Non-pigmented ciliary epithelial cell (primary cell): Measurements from ENCODE around the gene NUP93.
"Not testable (repeated sequence)": the region's sequence is repeated elsewhere in the genome, so short reads cannot be mapped to it uniquely, and the experiment has no call there.

Source experiments
- DNase-seq: peaks from one replicate; pipeline ENCODE4 v3.0.0-alpha.2; 2010; ENCODE audit warnings: low read depth

Gene NUP93

DNA sequence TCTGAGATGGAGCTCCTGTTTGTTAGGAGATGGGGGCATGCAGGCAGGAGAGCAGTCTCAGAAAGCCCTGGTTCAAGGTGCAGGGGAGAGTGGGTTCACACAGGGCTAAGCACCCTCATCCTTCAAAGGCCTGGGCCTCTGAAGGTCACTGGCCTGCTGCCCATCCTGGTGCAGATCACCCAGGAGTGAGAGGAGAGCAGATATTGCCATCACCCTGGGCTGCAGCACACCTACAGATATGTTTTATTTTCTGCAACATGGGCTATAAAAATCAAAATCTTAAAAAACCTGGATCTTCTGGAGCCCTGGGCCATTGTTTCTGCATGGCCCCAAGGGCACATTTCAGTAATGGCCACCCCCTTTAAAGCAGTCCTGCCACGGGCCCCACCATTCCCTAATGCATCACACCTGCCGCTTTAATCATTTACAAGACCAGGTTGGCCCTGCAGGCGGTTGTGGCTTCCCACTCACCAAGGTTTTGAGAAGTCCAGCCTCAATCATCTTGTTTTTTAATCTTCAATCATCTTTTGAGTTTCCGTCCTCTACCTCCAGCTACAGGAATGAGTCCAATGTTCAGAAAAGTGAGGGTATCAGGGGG, 20.4 kb upstream of the NUP93 start:
- no peak for DNase-seq

DNA sequence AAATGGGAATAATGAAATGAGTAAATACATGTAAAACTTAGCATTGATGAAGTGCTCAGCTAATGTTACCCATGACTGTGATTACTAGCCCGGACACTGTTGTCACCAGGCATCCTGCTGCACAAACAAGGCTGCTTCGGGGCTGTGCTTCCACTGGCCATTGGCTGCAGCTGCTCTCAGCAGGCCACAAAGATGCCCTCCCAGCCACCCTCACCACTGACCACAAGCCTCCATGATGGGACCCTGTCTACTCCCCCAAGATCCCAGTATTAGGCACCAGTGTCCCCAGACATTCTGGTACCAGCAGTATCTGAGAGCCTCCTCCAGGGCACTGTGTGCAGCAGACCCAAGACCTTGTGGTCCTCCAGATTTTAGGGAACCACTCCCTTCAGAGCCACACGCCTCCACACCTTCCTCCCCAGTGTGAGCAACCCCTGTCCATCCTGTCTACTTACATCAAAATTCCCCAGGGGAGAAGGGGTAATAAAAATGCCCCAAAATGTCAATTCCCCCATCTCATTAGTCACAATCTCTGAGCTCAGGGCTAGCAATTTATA, 19.7 kb upstream of the NUP93 start:
- no peak for DNase-seq

DNA sequence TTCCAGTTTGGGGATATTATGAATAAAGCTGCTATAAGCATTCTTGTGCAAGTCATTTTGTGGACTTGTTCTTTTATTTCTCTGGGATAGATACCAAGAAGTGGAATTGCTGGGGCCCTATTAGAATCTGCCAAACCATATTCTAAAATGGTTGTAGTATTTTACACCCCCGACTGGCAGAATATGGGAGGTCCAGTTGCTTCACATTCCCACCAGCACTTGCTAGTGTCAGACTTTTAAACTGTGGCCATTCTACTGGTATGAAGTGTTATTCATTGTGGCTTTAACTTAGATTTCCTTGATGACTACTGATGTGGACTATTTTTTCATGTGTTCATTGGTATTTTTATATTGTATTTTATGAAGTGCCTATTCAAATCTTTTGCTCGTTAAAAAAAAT, 18.1 kb upstream of the NUP93 start:
- DNase-seq = no peak

DNA sequence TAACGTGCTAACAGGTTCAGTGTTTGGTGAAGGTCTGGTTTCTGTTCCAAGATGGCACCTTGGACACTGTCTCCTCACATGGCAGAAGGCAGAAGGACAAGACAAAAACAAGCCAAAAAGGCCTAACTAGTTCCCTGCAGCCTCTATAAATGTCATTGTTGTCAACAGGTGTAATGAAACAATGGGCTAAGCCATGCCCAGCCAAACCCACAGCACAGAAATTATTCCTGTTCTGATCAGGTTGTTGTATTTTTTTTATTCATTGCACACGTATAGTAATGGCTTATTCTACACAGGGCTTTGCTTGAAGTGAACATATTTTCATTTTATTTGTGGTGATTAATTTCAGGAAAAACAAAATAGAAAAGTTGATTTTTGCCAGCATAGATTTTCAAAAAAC, 16.1 kb upstream of the NUP93 start:
- no peak for DNase-seq

- no peak for DNase-seq
These were observed 14.8 kb upstream of the NUP93 start for GRCh38 chr16:56715126-56715525.

GRCh38 chr16:56716761-56717160, 13.2 kb upstream of the NUP93 start:
- no peak for DNase-seq

GRCh38 chr16:56717532-56717931, 12.4 kb upstream of the NUP93 start:
- not testable (repeated sequence) for DNase-seq

DNA sequence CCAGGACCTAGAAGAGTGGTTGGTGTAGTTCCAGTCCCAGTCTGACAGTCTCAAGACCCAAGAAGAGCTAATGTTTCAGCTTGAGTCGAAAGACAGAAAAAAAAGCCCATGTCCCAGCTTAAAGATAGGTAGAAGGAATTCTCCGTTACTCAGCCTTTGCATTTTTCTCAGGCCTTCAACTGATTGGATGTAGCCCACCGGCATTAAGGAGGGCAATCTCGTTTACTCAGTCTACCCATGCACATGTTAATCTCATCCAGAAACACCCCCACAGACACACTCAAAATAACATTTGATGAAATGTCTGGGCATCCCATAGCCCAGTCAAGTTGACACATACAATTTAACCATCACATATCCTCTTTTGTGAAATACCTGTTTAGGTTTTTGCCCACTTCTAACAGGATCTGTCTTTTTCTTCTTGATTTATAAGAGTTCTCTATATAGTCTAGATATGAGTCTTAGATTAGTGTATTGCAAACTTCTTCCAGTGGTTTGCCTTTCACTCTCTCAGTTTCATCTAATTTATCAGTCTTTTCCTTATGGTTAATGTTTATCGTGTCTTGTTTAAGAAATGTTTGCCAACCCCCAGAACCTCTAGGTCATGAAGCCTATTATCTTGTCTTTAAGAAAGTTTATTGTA, 7.6 kb upstream of the NUP93 start:
- no peak for DNase-seq

DNA sequence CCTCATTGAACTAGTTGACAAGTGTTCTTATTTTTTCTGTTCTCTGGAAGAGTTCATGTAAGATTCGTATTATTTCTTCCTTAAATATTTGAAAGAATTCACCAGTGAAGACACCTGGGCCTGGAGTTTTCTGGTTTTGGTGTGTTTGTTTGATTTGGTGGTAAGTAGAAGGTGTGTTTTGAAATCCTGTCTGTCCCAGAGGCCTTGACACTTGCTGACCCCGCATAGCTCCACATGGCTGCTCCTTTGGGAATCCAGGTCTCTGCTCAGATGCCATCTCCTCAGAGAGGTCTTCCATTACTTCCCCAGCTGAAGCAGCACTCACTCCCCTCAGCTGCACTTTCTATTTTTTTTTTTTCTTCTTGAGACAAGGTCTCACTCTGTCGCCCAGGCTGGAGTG, 5.7 kb upstream of the NUP93 start:
- no peak for DNase-seq

- no peak for DNase-seq
These were observed 3.6 kb upstream of the NUP93 start for GRCh38 chr16:56726283-56726682.

DNA sequence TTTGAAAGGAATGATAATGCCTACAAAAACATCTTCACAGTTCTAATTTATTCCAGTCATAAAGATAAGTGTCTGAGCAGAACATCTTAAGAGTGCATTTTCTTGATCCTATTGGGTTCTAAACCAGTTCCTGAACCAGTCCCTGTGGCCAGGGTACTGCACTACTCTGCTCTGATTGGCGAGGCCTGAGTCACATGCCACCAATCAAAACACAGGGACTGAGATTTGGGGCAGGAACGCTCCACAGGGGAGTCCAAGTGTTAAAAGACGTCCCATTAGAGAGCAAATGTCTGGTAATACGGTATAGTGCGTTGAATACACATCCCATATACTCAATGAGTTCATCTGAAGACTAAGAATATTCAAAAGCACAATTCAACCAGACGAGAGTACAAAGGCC, 3.0 kb upstream of the NUP93 start:
- no peak for DNase-seq

DNA sequence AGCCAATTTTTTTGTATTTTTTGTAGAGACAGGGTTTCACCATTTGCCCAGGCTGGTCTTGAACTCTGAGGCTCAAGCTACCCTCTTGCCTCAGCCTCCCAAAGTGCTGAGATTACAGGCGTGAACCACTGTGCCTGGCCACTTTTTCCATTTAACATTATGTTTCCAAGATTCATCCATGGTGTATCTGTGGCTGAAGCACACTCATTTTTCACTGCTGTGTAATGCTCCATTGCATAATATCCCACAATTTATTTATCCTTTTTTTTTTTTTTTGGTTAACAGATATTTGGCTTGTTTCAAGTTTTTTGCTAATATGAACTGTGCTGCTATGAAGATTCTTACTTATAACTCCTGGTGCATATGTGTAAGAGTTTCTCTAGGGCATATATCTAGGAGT, 1.9 kb upstream of the NUP93 start:
- DNase-seq = no peak

- DNase-seq = no peak
These were observed 772 bp upstream of the NUP93 start for GRCh38 chr16:56728980-56729734.

GRCh38 chr16:56732366-56732765, 2.4 kb downstream of the NUP93 start:
- no peak for DNase-seq

DNA sequence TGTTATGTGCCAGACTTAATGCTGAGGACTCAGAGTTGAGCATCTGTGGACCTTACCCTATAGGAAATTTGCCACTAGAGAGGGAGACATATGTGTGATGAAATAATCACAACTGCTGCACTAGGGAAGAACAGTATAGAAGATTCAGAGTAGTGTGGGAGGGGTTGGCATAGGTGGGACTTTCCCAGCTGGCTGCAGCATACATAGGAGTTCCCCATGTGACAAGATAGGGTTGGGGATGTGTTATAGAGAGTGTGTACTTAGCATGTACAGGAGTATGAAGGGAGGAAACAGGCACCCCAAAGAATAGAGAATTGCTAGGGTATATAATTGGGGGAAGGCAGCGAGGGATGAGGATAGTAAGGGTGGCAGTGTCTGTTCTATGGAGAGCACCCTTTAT, 2.9 kb downstream of the NUP93 start:
- no peak for DNase-seq

DNA sequence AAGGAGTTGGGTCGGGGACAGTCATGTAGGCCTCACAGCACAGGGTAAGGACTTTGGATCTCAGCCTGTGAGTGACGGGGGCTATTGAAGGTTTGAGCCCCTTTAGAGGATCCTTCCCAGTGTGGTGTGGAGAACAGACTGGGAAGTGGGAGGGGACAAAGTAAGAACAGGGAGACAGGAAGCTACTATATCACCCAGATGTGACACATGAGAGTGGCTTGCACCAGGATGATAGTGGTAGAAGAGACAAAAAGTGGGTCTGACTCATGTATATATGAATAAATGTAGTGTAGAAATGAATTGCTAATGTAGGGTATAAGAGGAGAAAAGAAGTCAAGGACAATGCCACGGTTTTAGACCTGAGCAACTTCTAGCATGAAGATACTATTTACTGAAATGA, 4.5 kb downstream of the NUP93 start:
- DNase-seq = no peak

DNA sequence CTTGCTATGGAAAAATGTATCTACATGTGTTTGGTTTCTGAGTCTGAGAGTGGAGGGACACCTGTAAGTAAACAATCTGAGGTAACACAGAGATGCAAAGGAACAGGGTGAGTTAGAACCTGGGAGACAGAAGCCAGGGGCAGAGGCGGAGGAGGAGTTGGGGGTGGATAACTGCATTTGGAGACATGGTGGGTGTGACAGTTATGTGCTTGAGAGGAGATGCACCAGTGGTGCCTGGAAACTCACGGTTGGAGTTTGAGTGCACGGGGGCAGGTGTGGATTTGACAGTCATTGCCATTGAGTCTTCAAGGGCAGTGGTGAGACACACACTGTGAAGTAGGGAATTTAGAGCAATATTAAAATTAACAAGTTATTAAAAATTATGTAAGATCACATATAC, 6.5 kb downstream of the NUP93 start:
- DNase-seq = no peak

- DNase-seq = no peak
These were observed 7.6 kb downstream of the NUP93 start for GRCh38 chr16:56737539-56737938.

- no peak for DNase-seq
These were observed 8.3 kb downstream of the NUP93 start for GRCh38 chr16:56738221-56738620.

DNA sequence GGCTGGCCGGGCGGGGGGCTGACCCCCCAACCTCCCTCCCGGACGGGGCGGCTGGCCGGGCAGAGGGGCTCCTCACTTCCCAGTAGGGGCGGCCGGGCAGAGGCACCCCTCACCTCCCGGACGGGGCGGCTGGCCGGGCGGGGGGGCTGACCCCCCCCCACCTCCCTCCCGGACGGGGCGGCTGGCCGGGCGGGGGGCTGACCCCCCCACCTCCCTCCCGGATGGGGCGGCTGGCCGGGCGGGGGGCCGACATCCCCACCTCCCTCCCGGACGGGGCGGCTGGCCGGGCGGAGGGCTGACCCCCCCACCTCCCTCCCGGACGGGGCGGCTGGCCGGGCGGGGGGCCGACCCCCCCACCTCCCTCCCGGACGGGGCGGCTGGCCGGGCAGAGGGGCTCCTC, 9.4 kb downstream of the NUP93 start:
- not testable (repeated sequence) for DNase-seq

DNA sequence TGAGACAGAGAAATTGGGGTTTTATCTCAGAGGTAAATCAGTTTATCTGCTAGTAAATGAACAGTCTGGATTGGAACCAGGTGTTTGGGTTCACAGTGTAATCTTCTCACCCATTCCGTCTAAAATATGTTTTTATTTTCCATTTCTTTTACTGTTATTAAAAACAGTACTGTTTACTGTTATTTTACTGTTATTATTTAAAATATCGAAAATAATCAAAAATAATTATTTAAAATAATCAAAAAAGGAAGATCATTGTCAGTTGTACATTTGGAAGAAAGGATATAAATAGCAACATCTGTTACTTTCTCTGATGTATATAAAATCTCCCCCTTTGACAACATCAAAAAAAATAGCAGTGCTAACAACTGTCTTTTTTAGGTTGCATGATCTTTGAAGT, 11.5 kb downstream of the NUP93 start:
- DNase-seq = no peak

DNA sequence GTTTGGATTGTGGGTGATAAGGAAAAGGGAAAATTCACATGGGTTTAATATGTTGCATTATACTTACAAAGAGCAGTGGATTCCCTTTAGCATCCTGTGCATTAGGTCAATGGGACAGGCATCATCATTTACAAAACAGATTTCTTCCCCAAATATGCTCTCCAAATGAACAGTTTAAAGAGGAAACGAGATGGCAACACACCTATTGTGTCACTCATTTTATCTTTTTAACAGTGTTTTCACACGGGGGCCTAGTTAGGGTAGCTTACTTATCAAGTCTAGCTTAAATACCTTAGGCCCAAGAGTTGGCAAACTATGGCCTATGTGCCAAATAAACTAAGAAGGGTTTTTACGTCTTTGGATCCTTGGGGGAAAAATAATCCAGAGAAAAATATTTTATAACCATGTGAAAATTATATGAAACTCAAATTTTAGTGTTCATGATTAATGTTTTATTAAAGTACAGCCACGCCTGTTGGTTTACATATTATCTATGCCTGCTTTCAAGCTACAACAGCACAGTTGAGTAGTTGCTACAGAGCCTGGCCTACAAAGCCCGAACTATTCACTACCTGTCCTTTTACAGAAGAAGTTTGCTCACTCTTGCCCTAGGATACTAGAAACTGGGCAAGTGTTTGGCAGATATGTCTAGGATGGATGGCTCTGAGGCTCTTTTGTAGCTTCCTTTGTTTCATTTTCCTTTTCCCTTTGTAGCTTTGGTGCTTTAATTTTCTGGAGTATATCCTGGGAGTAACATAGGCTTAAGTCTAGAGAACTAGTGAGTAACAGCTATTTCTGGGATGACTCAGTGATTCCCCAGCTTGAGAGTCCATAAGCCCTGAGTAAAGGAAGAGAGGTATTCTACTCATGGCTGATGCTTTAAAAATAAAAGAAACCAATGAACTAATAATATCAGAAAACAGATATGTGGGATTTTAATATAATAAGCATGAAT, 12.4 kb downstream of the NUP93 start:
- DNase-seq = peak; percentile 69
